ENCODE data around the gene PRKCG.
"Not testable (repeated sequence)": the region's sequence is repeated elsewhere in the genome, so short reads cannot be mapped to it uniquely, and the experiment has no call there.

Gene PRKCG

GRCh38 chr19:53944933-53945332 is 62.9 kb downstream of the PRKCG start:
- no peak for DNase-seq

- DNase-seq = peak; percentile 53 to 73
Measured at GRCh38 chr19:53945441-53945840, 63.4 kb downstream of the PRKCG start.

GRCh38 chr19:53945998-53946397 is 64.0 kb downstream of the PRKCG start:
- no peak for DNase-seq

- peak; percentile 36 to 56 for DNase-seq
Measured at GRCh38 chr19:53947624-53948023, 65.6 kb downstream of the PRKCG start.

GRCh38 chr19:53948611-53949010 is 66.6 kb downstream of the PRKCG start:
- not testable (repeated sequence) for DNase-seq

- no peak for DNase-seq
Measured at GRCh38 chr19:53951436-53951835, 69.4 kb downstream of the PRKCG start.

- DNase-seq = no peak
Measured at GRCh38 chr19:53951947-53952346, 70.0 kb downstream of the PRKCG start.

GRCh38 chr19:53953383-53953782 is 71.4 kb downstream of the PRKCG start:
- no peak for DNase-seq
